ENCODE results near the gene FBXO30.

FBXO30 gene

GRCh38 chr6:145744619-145745018 is 70.0 kb downstream of the FBXO30 start:
- no peak for DNase-seq

Data from stimulated activated CD4-positive, alpha-beta T cell treated with anti-CD3 and anti-CD28 coated beads, Interleukin-4, amount 100 ng/mL, for 24 hours (primary cell).